HCT116 (cell line): ENCODE results near the gene SIRPG. TPM values are rescaled to one million over a fixed set of nuclear protein-coding genes. Genes with fewer than 3 reads are reported as not detected.

ENCODE experiments used
- ATAC-seq: fragments of 200-7000 bp; cut with Tn5 transposase; 2 replicates; pipeline ENCODE4 v1.9.1; 2020; ENCODE audit warnings: mild to moderate bottlenecking, moderate library complexity
- BruUV-seq: library from RNA; stranded (reverse); fragments of 400-500 nt; replicated peaks from 2 replicates; lab custom pipeline; 2021; lab: Mats Ljungman, UMichigan
- CTCF ChIA-PET: fragments of 300-600 bp; sonication (Branson Sonifier 250); formaldehyde crosslinking; loops from one replicate; lab custom pipeline; 2021; ENCODE audit warnings: antibody characterized with exemption; lab: Charles Lee
- POLR2A ChIA-PET: fragments of 300-600, 350-600 bp; sonication (Branson Sonifier 250); formaldehyde crosslinking; loops from one replicate; lab custom pipeline; 2021; ENCODE audit warnings: antibody characterized with exemption; lab: Charles Lee
- RAD21 ChIA-PET, 2 experiments: fragments of 300-600 bp; sonication (Branson Sonifier 250); formaldehyde crosslinking; loops; one replicate each; lab custom pipeline; 2023; ENCODE audit warnings: low total read pairs in 2 of 2; ENCODE audit not compliant: uncharacterized antibody in 2 of 2, unreplicated experiment in 2 of 2, low non-redundant PET in 1 of 2; lab: Charles Lee
- DNase-seq: peaks from one replicate; pipeline ENCODE4 v3.0.0-alpha.2; 2010; ENCODE audit warnings: low read depth, low spot score
- H2AFZ ChIP-seq: fragments of 200-600 bp; shearing (Covaris generic), sonication (generic); 2 replicates; pipeline ENCODE4 v1.6.1; 2017; ENCODE audit warnings: low read depth, mixed run types, mixed read lengths, antibody characterized with exemption, low read length; ENCODE audit not compliant: poor library complexity, severe bottlenecking
- H3K27ac ChIP-seq: 2 replicates; pipeline ENCODE4 v1.5.1; 2012; ENCODE audit warnings: low read depth, low read length
- H3K27me3 ChIP-seq: fragments of 200-600 bp; sonication (generic); 2 replicates; pipeline ENCODE4 v1.6.1; 2016; ENCODE audit warnings: mixed run types, low read length, mixed read lengths; ENCODE audit not compliant: insufficient read depth
- H3K36me3 ChIP-seq, 2 experiments: fragments of 200-500 bp in 1 of 2; fragments of 200-600 bp in 1 of 2; sonication (Bioruptor generic) in 1 of 2; sonication (generic) in 1 of 2; 2 replicates each; pipeline versions ENCODE4 v1.5.1 to v1.6.1; 2014 to 2016; ENCODE audit warnings: low read length in 2 of 2, inconsistent platforms in 1 of 2, mixed read lengths in 1 of 2, mixed run types in 1 of 2; ENCODE audit not compliant: insufficient read depth in 2 of 2, control insufficient read depth in 1 of 2
- H3K4me1 ChIP-seq, 2 experiments: fragments of 200-600 bp in 1 of 2; sonication (generic) in 1 of 2; 2 replicates each; pipeline versions ENCODE4 v1.5.1 to v1.6.1; 2012 to 2017; ENCODE audit warnings: low read length in 2 of 2, inconsistent platforms in 1 of 2, mild to moderate bottlenecking in 1 of 2, mixed read lengths in 1 of 2, mixed run types in 1 of 2, moderate library complexity in 1 of 2; ENCODE audit not compliant: insufficient read depth in 2 of 2, control insufficient read depth in 1 of 2
- H3K4me2 ChIP-seq: fragments of 200-600 bp; sonication (generic); 2 replicates; pipeline ENCODE4 v1.6.1; 2017; ENCODE audit warnings: mixed run types, low read length, mixed read lengths
- H3K4me3 ChIP-seq, 2 experiments: fragments of 200-600 bp in 1 of 2; sonication (generic) in 1 of 2; replicated peaks in 1 of 2; 2 replicates each; pipeline ENCODE4 v1.5.1; 2011 to 2016; ENCODE audit warnings: low read length in 2 of 2, control low read depth in 1 of 2, low read depth in 1 of 2, mild to moderate bottlenecking in 1 of 2, mixed read lengths in 1 of 2, mixed run types in 1 of 2
- H3K79me2 ChIP-seq: fragments of 200-600 bp; sonication (generic); 2 replicates; pipeline ENCODE4 v1.6.1; 2017; ENCODE audit warnings: mild to moderate bottlenecking, mixed run types, low read length, moderate library complexity, mixed read lengths; ENCODE audit not compliant: insufficient read depth
- H3K9ac ChIP-seq: fragments of 200-600 bp; sonication (generic); 2 replicates; pipeline ENCODE4 v1.6.1; 2016; ENCODE audit warnings: low read length, mixed read lengths
- H3K9me2 ChIP-seq: fragments of 200-600 bp; sonication (generic), shearing (Covaris generic); 2 replicates; pipeline ENCODE4 v1.6.1; 2017; ENCODE audit warnings: mixed run types, mild to moderate bottlenecking, moderate library complexity; ENCODE audit not compliant: insufficient read depth
- H3K9me3 ChIP-seq, 2 experiments: fragments of 200-500 bp in 1 of 2; fragments of 200-600 bp in 1 of 2; sonication (Bioruptor generic) in 1 of 2; sonication (generic) in 1 of 2; 2 replicates each; pipeline ENCODE4 v1.6.1; 2014 to 2017; ENCODE audit warnings: low read length in 2 of 2, mixed read lengths in 2 of 2, inconsistent platforms in 1 of 2, low read depth in 1 of 2, mild to moderate bottlenecking in 1 of 2, mixed run types in 1 of 2, moderate library complexity in 1 of 2; ENCODE audit not compliant: control insufficient read depth in 1 of 2, insufficient read depth in 1 of 2
- H4K20me1 ChIP-seq: fragments of 200-600 bp; sonication (generic), shearing (Covaris generic); 2 replicates; pipeline ENCODE4 v1.6.1; 2017; ENCODE audit warnings: mixed run types, mild to moderate bottlenecking, moderate library complexity; ENCODE audit not compliant: insufficient read depth
- JUND ChIP-seq: IDR thresholded peaks from 2 replicates; pipeline ENCODE4 v1.6.1; 2012
- POLR2A ChIP-seq: IDR thresholded peaks from 2 replicates; pipeline ENCODE4 v1.7.0; 2011; ENCODE audit warnings: borderline replicate concordance; ENCODE audit not compliant: insufficient read depth, insufficient read length; ENCODE audit errors: extremely low read depth
- POLR2AphosphoS5 ChIP-seq: IDR thresholded peaks from 2 replicates; pipeline ENCODE4 v1.6.1; 2011; ENCODE audit warnings: mild to moderate bottlenecking, low read depth, low read length, moderate library complexity
- SIN3A ChIP-seq: IDR thresholded peaks from 2 replicates; pipeline ENCODE4 v1.6.1; 2012; ENCODE audit warnings: low read depth
- YY1 ChIP-seq: IDR thresholded peaks from 2 replicates; pipeline ENCODE4 v1.6.1; 2011; ENCODE audit warnings: low read length, low read depth, moderate library complexity, mild to moderate bottlenecking; ENCODE audit not compliant: insufficient replicate concordance; ENCODE audit errors: extremely low read depth
- intact Hi-C: fragments of 100-400 bp; cut with micrococcal nuclease; formaldehyde crosslinking; loops from 2 replicates; pipeline ENCODE4 v1.10.0; 2022
- total RNA-seq: library from RNA; stranded (reverse); gene quantifications from one replicate; pipeline ENCODE4 v1.2.1, GENCODE V29; 2021; ENCODE audit not compliant: unreplicated experiment
- TF ChIP-seq, protein P1 (sequence below): IDR thresholded peaks from 2 replicates; pipeline ENCODE4 v1.6.1; 2012
- TF ChIP-seq, protein P2 (sequence below): IDR thresholded peaks from 2 replicates; pipeline ENCODE4 v1.6.1; 2012; ENCODE audit warnings: low read depth

The SIRPG gene
- total RNA-seq, 1 experiment from 2014 or later = not detected

DNA sequence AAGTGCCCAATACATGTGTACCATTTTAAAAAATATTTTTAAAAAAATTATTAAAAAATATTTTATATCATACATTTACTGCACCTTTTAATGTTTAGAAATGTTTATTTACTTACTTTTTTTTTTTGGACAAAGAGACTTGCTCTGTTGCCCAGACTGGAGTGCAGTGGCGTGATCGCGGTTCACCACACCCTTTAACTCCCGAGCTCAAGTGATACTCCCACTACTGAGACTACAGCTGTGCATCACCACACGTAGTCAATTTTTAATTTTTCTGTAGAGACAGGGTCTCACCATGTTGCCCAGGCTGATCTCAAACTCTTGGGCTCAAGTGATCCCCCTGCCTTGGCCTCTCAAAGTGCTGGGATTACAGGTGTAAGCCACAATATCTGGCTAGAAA is 9.2 kb upstream of the SIRPG start:
- Histone ChIP-seq H3K9me3 (no peaks in the 10 kb centered on the region), H4K20me1 (no peaks in the 10 kb centered on the region), H3K27ac (no peak overlapping the region), H3K27me3 (peaks cover 24% of the 10 kb centered on the region; the same call in 1 of the 2 replicates), H2AFZ (no peak overlapping the region), H3K4me3 (no peak overlapping the region), H3K4me2 (no peak overlapping the region), H3K36me3 (no peaks in the 10 kb centered on the region), H3K79me2 (no peaks in the 10 kb centered on the region), H3K4me1 (no peaks in the 10 kb centered on the region), H3K9me2 (no peaks in the 10 kb centered on the region), H3K9ac (no peak overlapping the region)
- POLR2A ChIA-PET = no interaction called here
- no peak for DNase-seq
- RAD21 ChIA-PET = no interaction called here
- intact Hi-C loops = no loop called here
- TF ChIP-seq, protein P1, sequence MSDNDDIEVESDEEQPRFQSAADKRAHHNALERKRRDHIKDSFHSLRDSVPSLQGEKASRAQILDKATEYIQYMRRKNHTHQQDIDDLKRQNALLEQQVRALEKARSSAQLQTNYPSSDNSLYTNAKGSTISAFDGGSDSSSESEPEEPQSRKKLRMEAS = no peak
- TF ChIP-seq POLR2A = no peak
- TF ChIP-seq, protein P2, sequence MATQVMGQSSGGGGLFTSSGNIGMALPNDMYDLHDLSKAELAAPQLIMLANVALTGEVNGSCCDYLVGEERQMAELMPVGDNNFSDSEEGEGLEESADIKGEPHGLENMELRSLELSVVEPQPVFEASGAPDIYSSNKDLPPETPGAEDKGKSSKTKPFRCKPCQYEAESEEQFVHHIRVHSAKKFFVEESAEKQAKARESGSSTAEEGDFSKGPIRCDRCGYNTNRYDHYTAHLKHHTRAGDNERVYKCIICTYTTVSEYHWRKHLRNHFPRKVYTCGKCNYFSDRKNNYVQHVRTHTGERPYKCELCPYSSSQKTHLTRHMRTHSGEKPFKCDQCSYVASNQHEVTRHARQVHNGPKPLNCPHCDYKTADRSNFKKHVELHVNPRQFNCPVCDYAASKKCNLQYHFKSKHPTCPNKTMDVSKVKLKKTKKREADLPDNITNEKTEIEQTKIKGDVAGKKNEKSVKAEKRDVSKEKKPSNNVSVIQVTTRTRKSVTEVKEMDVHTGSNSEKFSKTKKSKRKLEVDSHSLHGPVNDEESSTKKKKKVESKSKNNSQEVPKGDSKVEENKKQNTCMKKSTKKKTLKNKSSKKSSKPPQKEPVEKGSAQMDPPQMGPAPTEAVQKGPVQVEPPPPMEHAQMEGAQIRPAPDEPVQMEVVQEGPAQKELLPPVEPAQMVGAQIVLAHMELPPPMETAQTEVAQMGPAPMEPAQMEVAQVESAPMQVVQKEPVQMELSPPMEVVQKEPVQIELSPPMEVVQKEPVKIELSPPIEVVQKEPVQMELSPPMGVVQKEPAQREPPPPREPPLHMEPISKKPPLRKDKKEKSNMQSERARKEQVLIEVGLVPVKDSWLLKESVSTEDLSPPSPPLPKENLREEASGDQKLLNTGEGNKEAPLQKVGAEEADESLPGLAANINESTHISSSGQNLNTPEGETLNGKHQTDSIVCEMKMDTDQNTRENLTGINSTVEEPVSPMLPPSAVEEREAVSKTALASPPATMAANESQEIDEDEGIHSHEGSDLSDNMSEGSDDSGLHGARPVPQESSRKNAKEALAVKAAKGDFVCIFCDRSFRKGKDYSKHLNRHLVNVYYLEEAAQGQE = no peak
- TF ChIP-seq POLR2AphosphoS5 = no peak
- no peak for TF ChIP-seq YY1
- no peak for TF ChIP-seq SIN3A
- TF ChIP-seq JUND = no peak
- BruUV-seq = no TSS peak
- ATAC-seq = no peak
- CTCF ChIA-PET = no interaction called here
